AG09319 (cell line): ENCODE measurements around the gene NRF1.

Experiments used
- DNase-seq: peaks from one replicate; pipeline ENCODE4 v3.0.0-alpha.2; 2010; ENCODE audit warnings: low read depth; ENCODE audit errors: extremely low read depth
- TF ChIP-seq, protein P1 (sequence below): IDR thresholded peaks from 2 replicates; pipeline ENCODE4 v1.5.1; 2011; ENCODE audit warnings: low read depth, mild to moderate bottlenecking, inconsistent platforms, low read length, moderate library complexity

Gene NRF1

GRCh38 chr7:129610709-129611245 lies 743 bp upstream of the NRF1 start:
- TF ChIP-seq, protein P1, sequence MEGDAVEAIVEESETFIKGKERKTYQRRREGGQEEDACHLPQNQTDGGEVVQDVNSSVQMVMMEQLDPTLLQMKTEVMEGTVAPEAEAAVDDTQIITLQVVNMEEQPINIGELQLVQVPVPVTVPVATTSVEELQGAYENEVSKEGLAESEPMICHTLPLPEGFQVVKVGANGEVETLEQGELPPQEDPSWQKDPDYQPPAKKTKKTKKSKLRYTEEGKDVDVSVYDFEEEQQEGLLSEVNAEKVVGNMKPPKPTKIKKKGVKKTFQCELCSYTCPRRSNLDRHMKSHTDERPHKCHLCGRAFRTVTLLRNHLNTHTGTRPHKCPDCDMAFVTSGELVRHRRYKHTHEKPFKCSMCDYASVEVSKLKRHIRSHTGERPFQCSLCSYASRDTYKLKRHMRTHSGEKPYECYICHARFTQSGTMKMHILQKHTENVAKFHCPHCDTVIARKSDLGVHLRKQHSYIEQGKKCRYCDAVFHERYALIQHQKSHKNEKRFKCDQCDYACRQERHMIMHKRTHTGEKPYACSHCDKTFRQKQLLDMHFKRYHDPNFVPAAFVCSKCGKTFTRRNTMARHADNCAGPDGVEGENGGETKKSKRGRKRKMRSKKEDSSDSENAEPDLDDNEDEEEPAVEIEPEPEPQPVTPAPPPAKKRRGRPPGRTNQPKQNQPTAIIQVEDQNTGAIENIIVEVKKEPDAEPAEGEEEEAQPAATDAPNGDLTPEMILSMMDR: no peak
- DNase-seq: no peak

DNA sequence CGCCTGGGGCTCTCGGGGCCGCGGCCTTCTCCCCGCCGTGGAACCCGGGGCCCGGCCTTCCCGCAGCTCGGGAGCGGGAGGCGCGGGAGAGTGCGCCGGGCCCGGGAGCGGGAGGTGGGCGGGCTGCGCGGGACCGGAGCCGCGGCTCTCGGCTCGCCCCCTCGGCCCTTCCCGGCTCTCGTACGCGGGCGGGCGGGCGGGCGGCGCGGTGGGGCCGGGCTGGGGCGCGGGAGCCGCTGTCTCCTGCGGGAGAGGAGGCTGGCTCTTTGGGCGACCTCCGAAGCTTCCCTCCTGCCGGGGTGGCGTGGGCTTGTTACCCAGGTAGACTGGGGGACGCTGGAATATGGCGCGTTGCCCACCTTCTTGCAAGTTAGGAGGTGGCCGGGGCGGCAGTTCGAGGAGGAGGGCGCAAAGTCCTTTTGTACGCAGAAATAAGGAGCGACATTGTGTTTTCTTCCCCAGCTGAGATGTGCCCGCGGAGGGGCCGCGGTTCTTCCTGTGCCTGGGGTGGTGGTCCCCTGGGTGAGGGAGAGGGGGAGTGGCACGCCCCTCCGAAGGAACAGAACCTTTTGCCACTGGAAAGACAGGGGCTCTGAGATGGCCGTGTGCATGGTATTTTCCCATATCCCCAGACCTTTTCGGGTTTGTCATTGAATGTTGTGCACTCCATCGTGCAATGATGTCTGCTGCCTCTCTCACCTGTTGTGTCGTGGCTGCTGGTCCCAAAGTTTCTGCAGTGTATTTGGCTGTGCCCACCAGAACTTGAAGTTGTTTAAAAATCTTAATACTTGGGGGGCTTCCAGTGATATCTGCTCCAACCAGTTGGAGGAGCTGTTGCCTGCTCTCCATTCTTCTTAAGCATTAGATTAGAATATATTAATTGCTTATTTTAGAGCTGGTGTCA lies 844 bp downstream of the NRF1 start:
- TF ChIP-seq, protein P1: peak; percentile 72
- no peak for DNase-seq

DNA sequence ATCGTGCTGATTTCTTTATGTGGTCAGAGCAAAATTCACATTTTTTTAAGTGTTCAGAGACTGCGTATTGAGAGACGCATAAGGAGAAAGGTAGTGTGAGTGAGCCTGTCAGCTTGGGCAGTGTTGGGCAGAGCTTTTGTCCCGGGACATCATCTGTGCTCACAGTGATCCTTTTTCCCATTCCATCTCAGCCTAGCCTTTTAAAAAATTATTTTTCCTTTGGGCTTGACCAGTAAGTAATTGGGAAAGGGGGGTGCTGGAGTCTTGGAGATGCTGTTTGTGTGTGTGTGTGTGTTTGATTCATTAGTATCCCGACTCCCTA lies 1.5 kb downstream of the NRF1 start:
- DNase-seq: no peak
- TF ChIP-seq, protein P1: no peak

DNA sequence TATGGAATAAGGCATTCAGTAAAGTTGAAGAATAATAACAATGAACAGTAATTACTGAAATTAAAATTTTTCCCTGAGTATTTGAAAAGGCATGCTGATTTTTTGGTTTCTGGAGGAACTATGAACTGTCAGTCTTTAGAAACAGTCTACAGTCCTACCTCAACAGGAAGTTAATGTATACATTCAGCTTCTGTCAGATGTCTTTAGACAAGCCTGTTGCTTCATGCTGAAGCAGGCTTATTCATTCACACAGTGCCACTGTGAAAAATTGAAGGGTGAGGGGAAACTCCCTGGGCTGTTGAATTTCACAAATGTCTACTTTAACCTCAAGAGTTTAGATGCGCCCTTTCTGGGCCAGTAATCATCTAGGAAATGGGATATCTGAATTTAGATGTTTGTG lies 3.5 kb downstream of the NRF1 start:
- TF ChIP-seq, protein P1: no peak
- no peak for DNase-seq

DNA sequence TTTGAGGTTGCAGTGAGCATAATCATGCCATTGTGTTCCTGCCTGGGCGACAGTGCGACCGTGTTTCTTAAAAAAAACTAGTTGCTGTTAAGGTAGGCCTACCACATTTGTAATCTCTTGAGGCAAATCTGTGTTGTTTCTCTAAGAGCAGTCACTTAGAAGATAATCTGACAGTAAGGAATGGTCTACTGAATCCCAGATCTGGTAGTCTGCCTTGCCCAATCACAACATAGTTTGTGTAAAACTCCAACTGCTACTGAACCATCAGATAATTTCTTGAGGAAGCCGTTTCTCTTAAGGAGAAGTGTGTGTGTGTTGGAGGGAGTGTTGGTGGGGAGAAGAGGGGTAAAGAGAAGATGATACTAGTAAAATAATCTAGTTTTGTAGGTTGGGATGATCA lies 5.0 kb downstream of the NRF1 start:
- no peak for DNase-seq
- TF ChIP-seq, protein P1: no peak

GRCh38 chr7:129617178-129617577 lies 5.7 kb downstream of the NRF1 start:
- no peak for DNase-seq
- TF ChIP-seq, protein P1: no peak

- TF ChIP-seq, protein P1: no peak
- DNase-seq: no peak
Measured at GRCh38 chr7:129617652-129618051, 6.1 kb downstream of the NRF1 start.
